Effector memory CD4-positive, alpha-beta T cell (primary cell): ENCODE data around the gene CDC42SE2.

Experiments
- DNase-seq, 3 donors: peaks; one replicate each; pipeline ENCODE4 v3.0.0-alpha.2; 2020
- H3K27ac ChIP-seq: 2 replicates; pipeline ENCODE4 v1.7.0; 2013; ENCODE audit warnings: mild to moderate bottlenecking, low read length, moderate library complexity; ENCODE audit not compliant: insufficient read depth, poor library complexity, severe bottlenecking
- H3K27me3 ChIP-seq: replicated peaks from 2 replicates; pipeline ENCODE4 v1.7.0; 2013; ENCODE audit warnings: mild to moderate bottlenecking, low read length; ENCODE audit not compliant: insufficient read depth, control insufficient read depth, poor library complexity, severe bottlenecking
- H3K36me3 ChIP-seq: 2 replicates; pipeline ENCODE4 v1.7.0; 2013; ENCODE audit warnings: mild to moderate bottlenecking, low read length, moderate library complexity; ENCODE audit not compliant: control insufficient read depth, insufficient read depth
- H3K4me1 ChIP-seq: 2 replicates; pipeline ENCODE4 v1.7.0; 2013; ENCODE audit warnings: low read length, mild to moderate bottlenecking; ENCODE audit not compliant: control insufficient read depth, insufficient read depth, poor library complexity, severe bottlenecking
- H3K4me3 ChIP-seq: 2 replicates; pipeline ENCODE4 v1.7.0; 2013; ENCODE audit warnings: low read length, low read depth, mild to moderate bottlenecking; ENCODE audit not compliant: insufficient read depth, poor library complexity, severe bottlenecking
- H3K9me3 ChIP-seq: 2 replicates; pipeline ENCODE4 v1.7.0; 2013; ENCODE audit warnings: mild to moderate bottlenecking, low read length, moderate library complexity; ENCODE audit not compliant: control insufficient read depth

CDC42SE2 gene

GRCh38 chr5:131431794-131432193 lies 167.9 kb downstream of the CDC42SE2 start:
- Histone ChIP-seq H3K27me3 (no peaks in the 10 kb centered on the region), H3K27ac (no peak overlapping the region), H3K36me3 (peaks cover 74% of the 10 kb centered on the region), H3K4me3 (no peak overlapping the region), H3K4me1 (no peaks in the 10 kb centered on the region), H3K9me3 (no peaks in the 10 kb centered on the region)
- no peak for DNase-seq

GRCh38 chr5:131433109-131433508 lies 169.3 kb downstream of the CDC42SE2 start:
- no peak overlapping the region for H3K4me3 ChIP-seq
- H3K36me3 ChIP-seq = peaks cover 68% of the 10 kb centered on the region

GRCh38 chr5:131436081-131436480 lies 172.2 kb downstream of the CDC42SE2 start:
- Histone ChIP-seq H3K4me3 (no peak overlapping the region), H3K27me3 (no peaks in the 10 kb centered on the region), H3K36me3 (peaks cover 71% of the 10 kb centered on the region), H3K4me1 (no peaks in the 10 kb centered on the region), H3K27ac (no peak overlapping the region), H3K9me3 (no peaks in the 10 kb centered on the region)
- no peak for DNase-seq

More at GRCh38 chr5:131433109-131433508, 169.3 kb downstream of the CDC42SE2 start:
- Histone ChIP-seq H3K4me1 (no peaks in the 10 kb centered on the region), H3K9me3 (no peaks in the 10 kb centered on the region), H3K27ac (no peak overlapping the region), H3K27me3 (no peaks in the 10 kb centered on the region)
- no peak for DNase-seq

GRCh38 chr5:131441184-131441583 lies 177.3 kb downstream of the CDC42SE2 start:
- Histone ChIP-seq H3K4me3 (no peak overlapping the region), H3K36me3 (peaks cover 69% of the 10 kb centered on the region), H3K27ac (no peak overlapping the region), H3K4me1 (no peaks in the 10 kb centered on the region), H3K9me3 (no peaks in the 10 kb centered on the region), H3K27me3 (no peaks in the 10 kb centered on the region)
- no peak for DNase-seq
